GM19467 (cell line): ENCODE results near the gene RAI14.
A peak's percentile ranks its signal among the peaks of the same experiment; 100 is the strongest.
"Not testable (repeated sequence)": the region's sequence is repeated elsewhere in the genome, so short reads cannot be mapped to it uniquely, and the experiment has no call there.

Source experiments
- ATAC-seq: cut with Tn5 transposase; IDR thresholded peaks from one replicate; pipeline ENCODE4 v1.9.1; 2021; ENCODE audit warnings: mild to moderate bottlenecking, moderate library complexity; ENCODE audit not compliant: unreplicated experiment

Gene RAI14

DNA sequence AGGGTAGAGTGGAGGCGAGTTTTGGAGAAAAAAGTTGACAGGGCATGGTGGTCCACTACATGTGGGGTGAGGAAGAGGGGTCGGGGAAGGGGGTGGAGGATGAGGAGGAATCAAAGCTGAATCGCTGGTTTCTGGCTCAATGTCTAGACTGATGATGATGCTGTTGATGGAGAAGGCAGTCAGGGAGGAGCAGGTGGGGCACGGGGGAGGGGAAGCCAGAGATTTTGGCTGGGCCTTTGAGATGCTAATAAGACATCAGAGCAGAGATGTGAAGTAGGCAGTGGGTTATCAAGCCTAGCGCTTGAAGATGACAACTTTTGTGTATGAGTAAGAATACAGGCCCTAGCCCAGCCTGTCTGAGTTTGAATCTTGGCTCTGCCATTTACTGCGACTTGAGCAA is 150.4 kb downstream of the RAI14 start:
- no peak for ATAC-seq

DNA sequence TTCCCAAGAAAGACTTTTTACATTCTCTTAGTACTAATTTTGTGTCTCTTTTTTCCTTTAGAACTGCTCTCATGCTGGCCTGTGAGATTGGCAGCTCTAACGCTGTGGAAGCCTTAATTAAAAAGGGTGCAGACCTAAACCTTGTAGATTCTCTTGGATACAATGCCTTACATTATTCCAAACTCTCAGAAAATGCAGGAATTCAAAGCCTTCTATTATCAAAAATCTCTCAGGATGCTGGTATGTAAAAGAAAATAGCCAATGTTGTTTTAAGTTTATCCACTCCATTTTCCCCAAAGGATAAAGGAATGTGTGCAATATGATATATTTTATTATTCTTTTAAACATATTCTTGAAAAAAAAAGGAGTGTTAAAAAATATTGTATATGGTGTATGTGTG is 155.6 kb downstream of the RAI14 start:
- no peak for ATAC-seq

GRCh38 chr5:34813509-34813908 is 157.4 kb downstream of the RAI14 start:
- ATAC-seq: no peak

GRCh38 chr5:34817558-34818351 is 161.6 kb downstream of the RAI14 start:
- ATAC-seq: no peak

DNA sequence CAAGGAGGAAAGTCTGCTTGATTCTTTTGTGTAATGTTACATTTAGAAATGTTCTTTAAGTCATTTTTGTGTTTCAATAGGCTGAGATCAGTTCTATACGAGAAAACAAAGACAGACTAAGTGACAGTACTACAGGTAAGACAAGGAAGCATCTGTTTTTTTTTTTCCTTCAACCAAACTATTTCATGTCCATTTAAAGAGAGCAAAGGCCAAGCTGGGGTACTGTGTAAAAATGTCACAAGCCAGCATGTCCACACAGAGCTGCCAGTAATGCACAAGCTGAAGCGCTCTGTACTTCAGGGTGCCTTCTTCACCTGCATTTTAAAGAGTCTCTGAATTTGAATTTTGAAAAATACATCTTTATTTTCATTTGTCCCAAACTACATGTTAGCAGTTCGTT is 162.6 kb downstream of the RAI14 start:
- no peak for ATAC-seq

DNA sequence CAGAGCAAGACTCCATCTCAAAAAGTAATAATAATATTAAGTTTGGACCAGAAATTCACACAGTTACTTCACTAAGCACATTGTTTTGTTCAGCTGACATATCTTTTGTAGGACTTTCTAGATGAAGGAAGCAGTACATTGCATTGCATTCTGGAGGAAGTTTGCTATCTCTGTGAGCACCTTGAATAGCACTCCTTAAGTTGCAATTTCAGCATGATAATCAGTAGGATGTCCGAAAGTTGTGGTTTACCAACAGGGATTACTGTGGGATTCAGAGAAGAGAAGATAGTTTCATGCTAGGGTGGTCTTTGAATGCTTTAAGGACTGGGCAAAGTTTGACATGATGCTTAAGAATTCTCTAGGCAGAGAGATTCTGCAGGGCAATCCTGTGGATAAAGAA is 164.5 kb downstream of the RAI14 start:
- ATAC-seq: no peak

- no peak for ATAC-seq
Measured at GRCh38 chr5:34822956-34823715, 167.0 kb downstream of the RAI14 start.

- no peak for ATAC-seq
Measured at GRCh38 chr5:34826347-34826746, 170.2 kb downstream of the RAI14 start.

DNA sequence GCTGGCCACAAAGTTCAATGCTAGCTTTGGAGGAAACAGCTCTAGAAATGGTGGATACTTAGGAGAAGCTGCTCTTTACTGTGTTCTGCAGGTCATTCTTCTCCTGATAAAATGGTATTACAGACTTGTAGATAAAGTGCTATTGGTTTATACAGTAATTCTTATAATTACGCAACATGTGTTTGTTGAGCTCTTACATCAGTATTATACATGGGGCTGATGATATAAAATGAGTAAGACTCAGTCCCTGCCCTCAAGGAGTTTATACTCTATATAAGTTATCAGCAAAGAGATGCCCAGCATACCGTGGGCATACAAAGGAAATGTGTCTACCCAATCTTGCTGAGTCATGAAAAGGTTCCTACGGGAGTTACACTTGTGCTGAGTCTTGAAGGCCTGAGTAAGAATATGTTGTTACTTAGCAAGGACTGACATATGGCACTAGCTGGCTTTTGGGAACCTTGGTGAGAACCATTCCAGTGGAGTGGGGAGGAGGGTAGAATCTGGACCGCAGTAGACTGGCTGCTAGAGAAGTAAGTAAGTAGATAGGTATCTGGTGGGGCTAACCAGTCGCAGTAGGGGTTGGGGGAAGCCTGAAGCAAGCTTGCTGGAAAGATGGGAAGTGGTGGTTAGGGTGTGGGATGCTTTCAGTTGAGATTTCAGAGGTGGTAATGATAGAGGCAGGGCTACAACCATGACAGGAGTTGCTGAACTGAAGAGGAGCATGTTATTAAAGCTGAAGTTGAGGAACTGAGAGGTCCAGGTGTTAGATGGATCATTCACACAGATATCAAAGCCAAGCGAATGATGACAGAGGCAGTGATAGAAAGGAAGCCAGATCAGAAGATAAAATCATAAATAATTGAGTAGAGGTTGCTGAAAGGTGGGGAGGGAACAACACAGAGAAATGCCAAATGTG is 171.7 kb downstream of the RAI14 start:
- no peak for ATAC-seq

GRCh38 chr5:34830827-34831226 is 174.7 kb downstream of the RAI14 start:
- not testable (repeated sequence) for ATAC-seq

GRCh38 chr5:34831303-34831702 is 175.2 kb downstream of the RAI14 start:
- no peak for ATAC-seq

GRCh38 chr5:34832568-34832967 is 176.4 kb downstream of the RAI14 start:
- ATAC-seq: no peak

DNA sequence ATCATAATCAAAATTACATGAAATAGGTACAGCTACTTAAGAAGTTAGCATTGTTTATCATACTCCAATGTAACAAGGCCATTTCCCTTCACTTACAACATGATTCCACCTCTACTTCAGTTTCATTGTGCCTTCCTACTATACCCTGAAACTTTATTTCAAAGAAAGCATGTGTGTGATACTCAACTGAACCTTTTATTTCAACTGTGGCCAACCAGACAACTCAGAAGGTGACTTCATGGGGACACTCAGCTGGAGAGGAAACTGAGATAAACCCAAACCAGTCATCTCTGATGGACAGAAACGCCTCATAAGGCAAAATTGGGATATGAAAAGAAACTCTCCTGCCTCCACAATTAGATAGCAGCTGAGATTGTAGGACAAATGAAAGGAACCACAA is 177.0 kb downstream of the RAI14 start:
- no peak for ATAC-seq

DNA sequence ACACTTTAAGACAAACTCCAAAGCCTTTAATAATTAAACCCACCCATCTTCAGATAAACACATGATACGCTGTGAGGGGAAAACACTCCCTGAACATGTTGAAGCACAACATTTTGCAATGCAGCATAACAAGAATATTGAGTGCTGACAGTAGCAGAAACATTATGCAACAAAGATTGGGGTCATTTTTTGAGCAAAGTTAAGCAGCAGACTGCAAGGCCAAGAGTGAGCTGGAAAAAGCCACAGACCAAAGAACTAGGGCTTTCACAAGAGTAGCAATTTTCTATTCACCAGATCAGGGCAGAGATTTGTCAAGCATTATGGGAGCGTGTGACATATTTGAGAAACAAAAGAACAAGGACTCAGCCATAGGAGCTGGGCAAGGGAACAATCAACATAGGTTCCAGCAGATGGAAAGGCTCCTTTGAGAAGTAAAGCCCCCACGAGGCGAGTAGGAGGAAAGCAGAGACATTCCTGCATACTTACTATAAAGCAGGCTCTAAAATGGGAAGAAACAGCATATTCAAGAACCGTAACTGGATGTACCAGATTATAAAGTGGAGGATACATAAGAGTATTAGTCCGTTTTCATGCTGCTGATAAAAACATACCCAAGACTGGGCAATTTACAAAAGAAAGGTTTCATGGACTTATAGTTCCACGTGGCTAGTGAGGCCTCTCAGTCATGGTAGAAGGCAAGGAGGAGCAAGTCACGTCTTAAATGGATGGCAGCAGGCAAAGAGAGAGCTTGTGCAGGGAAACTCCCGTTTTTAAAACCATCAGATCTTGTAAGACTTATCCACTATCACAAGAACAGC is 178.1 kb downstream of the RAI14 start:
- ATAC-seq: no peak

DNA sequence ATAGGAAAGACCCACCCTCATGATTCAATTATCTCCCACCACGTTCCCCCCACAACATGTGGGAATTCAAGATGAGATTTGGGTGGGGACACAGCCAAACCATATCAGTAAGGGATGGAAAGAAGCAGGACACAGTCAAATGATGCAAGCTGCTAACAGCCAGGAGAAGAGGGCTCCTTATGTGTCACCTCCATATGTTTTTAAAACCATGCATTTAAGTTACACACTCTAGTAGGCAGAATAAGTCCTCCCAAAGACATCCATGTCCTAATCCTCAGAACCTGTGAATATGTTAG is 178.6 kb downstream of the RAI14 start:
- no peak for ATAC-seq

- no peak for ATAC-seq
Measured at GRCh38 chr5:34835664-34836063, 179.5 kb downstream of the RAI14 start.

DNA sequence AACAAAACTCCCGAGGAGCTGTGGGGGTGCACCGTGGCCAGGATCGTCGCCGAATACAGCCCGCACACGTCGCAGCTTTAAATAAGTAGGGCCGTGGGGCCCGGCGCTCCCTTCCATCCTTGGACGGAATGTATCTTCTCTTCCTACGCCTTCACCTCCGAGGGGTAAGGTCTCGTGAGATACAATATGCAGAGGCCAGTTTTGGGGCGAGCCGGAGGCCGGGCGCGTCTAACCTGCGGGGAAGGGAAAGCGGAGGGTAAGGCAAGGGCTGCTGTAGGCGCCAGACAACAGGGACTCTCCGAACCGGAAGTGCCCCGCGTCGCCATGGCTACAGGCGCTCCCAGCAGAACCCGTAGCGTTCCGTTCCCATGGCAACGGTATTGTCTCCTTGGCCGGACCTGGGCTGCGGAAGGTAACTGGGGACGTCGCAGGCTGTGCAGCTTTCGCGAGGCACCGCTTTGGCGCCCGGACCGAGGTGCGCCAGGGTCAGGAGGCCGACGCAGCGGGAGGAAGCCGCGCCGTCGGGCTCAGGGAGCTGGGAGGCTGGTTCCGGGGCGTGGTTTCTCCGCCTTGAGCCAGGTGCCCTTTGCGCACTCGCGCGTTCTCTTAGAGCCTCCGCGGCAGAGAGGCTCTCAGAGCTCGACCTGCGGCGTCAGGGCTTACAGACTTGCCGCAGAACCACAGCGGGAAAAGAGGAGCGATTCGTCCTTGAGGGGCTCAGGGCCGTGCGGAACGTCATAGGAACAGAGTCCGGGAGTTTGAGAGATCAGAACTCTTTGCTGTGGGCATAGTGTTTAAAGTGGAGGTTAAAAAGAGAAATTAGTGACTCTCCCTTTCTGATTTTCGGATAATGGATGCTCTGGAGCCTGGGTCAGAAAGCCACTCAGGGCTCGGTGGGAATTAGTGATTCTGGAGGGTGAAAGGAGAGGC is 182.9 kb downstream of the RAI14 start, which contains the start of gene TTC23L:
TSS of gene TTC23L (plus strand) at position 380 of the 930 bp plus-strand sequence. CDS start 1,508 bp downstream, outside the sequence.
- ATAC-seq: peak; percentile 97

- ATAC-seq: no peak
Measured at GRCh38 chr5:34841816-34842215, 185.7 kb downstream of the RAI14 start.

GRCh38 chr5:34842554-34842953 is 186.4 kb downstream of the RAI14 start:
- no peak for ATAC-seq
